ENCODE results near the gene MED12L. TPM values are rescaled to one million over a fixed set of nuclear protein-coding genes. Genes with fewer than 3 reads are reported as not detected.

MED12L gene
- total and polyA plus RNA-seq, 10 of the 15 experiments (the other 5 are each of a cell fraction or from before 2014, with no cell fraction given): 0.01 to 0.06 (median 0.03) TPM; not detected in 2

DNA sequence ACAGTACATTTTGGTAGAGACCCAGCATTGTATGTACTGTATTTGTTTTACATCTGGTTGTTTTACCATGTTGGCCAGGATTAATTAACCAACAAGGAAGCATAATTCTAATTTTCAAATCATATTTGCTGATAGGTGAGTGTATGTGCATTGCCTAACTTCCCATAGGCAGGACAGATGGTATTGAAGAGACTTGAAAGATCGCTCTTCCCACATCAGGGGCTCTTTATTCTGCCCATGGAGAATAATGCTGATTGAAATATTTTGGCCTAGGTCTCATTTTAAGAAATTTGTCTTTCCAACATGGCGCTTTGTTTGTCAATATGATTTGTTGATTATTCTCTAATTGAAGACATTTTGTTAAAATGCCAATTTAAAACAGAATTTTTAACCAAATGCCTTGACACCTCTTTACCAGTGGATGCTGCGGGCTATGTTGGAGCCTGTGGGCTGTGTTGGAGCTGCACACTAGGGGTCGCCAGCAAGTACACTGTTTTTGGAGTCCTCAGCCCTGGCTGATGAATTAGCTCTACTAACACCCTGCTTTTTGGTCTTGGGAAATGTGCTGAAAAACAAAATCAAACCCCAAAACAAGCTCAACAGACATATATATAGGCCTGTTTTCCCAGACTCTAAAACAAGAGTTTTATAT, 293.7 kb downstream of the MED12L start (continued):
- TF ChIP-seq BACH1 (IDR thresholded peaks at IDR 0.05; ENCODE audit: borderline replicate concordance) (no peak), MTA3 (IDR thresholded peaks at IDR 0.05; ENCODE audit: borderline replicate concordance, low read length) (no peak), RCOR1 (conservative IDR thresholded peaks at IDR 0.05; ENCODE audit: low read depth, low read length) (no peak), SMAD1 (IDR thresholded peaks at IDR 0.05; ENCODE audit: low read depth, partially characterized antibody) (no peak)
- TF ChIP-seq, protein P1, sequence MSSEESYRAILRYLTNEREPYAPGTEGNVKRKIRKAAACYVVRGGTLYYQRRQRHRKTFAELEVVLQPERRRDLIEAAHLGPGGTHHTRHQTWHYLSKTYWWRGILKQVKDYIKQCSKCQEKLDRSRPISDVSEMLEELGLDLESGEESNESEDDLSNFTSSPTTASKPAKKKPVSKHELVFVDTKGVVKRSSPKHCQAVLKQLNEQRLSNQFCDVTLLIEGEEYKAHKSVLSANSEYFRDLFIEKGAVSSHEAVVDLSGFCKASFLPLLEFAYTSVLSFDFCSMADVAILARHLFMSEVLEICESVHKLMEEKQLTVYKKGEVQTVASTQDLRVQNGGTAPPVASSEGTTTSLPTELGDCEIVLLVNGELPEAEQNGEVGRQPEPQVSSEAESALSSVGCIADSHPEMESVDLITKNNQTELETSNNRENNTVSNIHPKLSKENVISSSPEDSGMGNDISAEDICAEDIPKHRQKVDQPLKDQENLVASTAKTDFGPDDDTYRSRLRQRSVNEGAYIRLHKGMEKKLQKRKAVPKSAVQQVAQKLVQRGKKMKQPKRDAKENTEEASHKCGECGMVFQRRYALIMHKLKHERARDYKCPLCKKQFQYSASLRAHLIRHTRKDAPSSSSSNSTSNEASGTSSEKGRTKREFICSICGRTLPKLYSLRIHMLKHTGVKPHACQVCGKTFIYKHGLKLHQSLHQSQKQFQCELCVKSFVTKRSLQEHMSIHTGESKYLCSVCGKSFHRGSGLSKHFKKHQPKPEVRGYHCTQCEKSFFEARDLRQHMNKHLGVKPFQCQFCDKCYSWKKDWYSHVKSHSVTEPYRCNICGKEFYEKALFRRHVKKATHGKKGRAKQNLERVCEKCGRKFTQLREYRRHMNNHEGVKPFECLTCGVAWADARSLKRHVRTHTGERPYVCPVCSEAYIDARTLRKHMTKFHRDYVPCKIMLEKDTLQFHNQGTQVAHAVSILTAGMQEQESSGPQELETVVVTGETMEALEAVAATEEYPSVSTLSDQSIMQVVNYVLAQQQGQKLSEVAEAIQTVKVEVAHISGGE (CRISPR knock-in tag; IDR thresholded peaks at IDR 0.05): no peak

DNA sequence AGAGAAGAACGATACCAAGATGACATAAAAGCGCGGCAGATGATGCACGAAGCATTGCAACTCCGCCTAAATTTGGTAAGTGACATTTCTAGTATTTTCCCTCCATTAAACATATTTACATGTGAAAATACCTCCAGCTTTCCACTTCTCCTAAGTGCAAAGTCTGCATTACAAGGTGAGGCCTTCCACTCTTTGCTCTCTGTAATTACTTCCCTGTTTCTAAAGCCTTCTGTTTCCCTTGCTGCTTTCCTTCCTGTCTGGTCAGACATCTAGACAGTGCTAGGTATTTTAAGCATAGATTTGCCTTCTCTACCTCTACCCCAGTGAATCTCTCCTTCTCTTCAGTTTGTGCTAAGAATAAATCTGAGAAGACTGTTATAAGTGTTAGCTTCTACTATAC, 297.2 kb downstream of the MED12L start:
- BruUV-seq (replicated peaks): no TSS peak
- intact Hi-C loops (cut with micrococcal nuclease; ENCODE audit: unreplicated experiment) (no loop called here), in situ Hi-C loops (cut with MboI) (no loop called here)
- ChIA-PET POLR2A (interaction anchor here (0.6 to 1.2 kb wide), 2 partner anchors 23 to 629 kb away, joined by 3 read pairs; no protein-coding TSS in a partner anchor), CTCF (interaction anchor here (0.8 to 2.3 kb wide), 6 partner anchors 28 to 536 kb away, joined by 3 to 8 read pairs (median 3); no protein-coding TSS in a partner anchor), SMC1A (ENCODE audit: uncharacterized antibody, unreplicated experiment) (interaction anchor here (1.0 to 4.3 kb wide), 6 partner anchors 16 to 85 kb away, joined by 3 to 39 read pairs (median 6); no protein-coding TSS in a partner anchor), RAD21 (ENCODE audit: unreplicated experiment) (interaction anchor here (0.6 to 1.8 kb wide), 3 partner anchors 17 to 85 kb away, joined by 3 to 6 read pairs (median 3); no protein-coding TSS in a partner anchor)
- peak overlapping the region; percentile 48 for H2AFZ ChIP-seq (ENCODE audit: control insufficient read depth, low read depth, low read length)
- 0 out of 2 replicates have a peak overlapping the region, but pooled peaks have one; percentile 7 for H3K4me2 ChIP-seq (ENCODE audit: control insufficient read depth, insufficient read depth)
- H3K4me3 ChIP-seq: peak overlapping the region; percentile 25; the same call in 1 of the 2 replicates
- H3K27me3 ChIP-seq (replicated peaks in 1 of 2; ENCODE audit: control insufficient read depth in 2 of 2, insufficient read depth in 2 of 2, low read length in 1 of 2): no peaks in the 10 kb centered on the region
- no peaks in the 10 kb centered on the region for H3K79me2 ChIP-seq (ENCODE audit: control insufficient read depth, insufficient read depth, low read length)
- no peaks in the 10 kb centered on the region for H3K9me3 ChIP-seq (replicated peaks; ENCODE audit: control insufficient read depth, insufficient read depth, low read length)
- 51% methylated on average over 5 of the region's 5 CpGs for WGBS (ENCODE audit: insufficient coverage, insufficient replicate concordance, low lambda C conversion rate, missing lambda C conversion rate)
- TF ChIP-seq ETV6 (conservative IDR thresholded peaks at IDR 0.05 in 1 of 2, IDR thresholded peaks at IDR 0.05 in 1 of 2; ENCODE audit: borderline replicate concordance in 1 of 2, low read depth in 1 of 2) (peak in 1 of 2 experiments; percentile 46; a peak in 1 of 4 replicates), TAF1 (IDR thresholded peaks at IDR 0.05; ENCODE audit: borderline replicate concordance, low read depth, low read length) (no peak), IKZF1 (conservative IDR thresholded peaks at IDR 0.05) (0 out of 2 replicates have a peak, but pooled peaks have one; percentile 37), SMARCA5 (IDR thresholded peaks at IDR 0.05) (no peak), MTA2 (IDR thresholded peaks at IDR 0.05; ENCODE audit: low read depth) (no peak)
- TF ChIP-seq, protein P2, sequence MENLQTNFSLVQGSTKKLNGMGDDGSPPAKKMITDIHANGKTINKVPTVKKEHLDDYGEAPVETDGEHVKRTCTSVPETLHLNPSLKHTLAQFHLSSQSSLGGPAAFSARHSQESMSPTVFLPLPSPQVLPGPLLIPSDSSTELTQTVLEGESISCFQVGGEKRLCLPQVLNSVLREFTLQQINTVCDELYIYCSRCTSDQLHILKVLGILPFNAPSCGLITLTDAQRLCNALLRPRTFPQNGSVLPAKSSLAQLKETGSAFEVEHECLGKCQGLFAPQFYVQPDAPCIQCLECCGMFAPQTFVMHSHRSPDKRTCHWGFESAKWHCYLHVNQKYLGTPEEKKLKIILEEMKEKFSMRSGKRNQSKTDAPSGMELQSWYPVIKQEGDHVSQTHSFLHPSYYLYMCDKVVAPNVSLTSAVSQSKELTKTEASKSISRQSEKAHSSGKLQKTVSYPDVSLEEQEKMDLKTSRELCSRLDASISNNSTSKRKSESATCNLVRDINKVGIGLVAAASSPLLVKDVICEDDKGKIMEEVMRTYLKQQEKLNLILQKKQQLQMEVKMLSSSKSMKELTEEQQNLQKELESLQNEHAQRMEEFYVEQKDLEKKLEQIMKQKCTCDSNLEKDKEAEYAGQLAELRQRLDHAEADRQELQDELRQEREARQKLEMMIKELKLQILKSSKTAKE (IDR thresholded peaks at IDR 0.05; ENCODE audit: low read depth, poor library complexity, severe bottlenecking): no peak
- peaks cover 17% of the 10 kb centered on the region; the same call in 1 of the 2 replicates for H3K4me1 ChIP-seq (ENCODE audit: control insufficient read depth, insufficient read depth, low read length)
- H3K36me3 ChIP-seq (ENCODE audit: control insufficient read depth in 2 of 2, insufficient read depth in 2 of 2, low read length in 1 of 2): no peaks in the 10 kb centered on the region
- H3K27ac ChIP-seq (ENCODE audit: control insufficient read depth, insufficient read depth): no peak overlapping the region
- peak; percentile 61 for FAIRE-seq
- no peak overlapping the region for H3K9ac ChIP-seq (ENCODE audit: control insufficient read depth, insufficient read depth, low read length)
- DNase-seq (ENCODE audit: low read depth, low spot score): no peak
- ATAC-seq: peak; percentile 29
- H4K20me1 ChIP-seq (ENCODE audit: control insufficient read depth, insufficient read depth): no peaks in the 10 kb centered on the region

All from GM12878 (cell line).